Glutamatergic neuron (in vitro differentiated cells): ENCODE results near the gene NDUFB10. TPM values are rescaled to one million over a fixed set of nuclear protein-coding genes. Genes with fewer than 3 reads are reported as not detected.
A peak's percentile ranks its signal among the peaks of the same experiment; 100 is the strongest.

ENCODE experiments used
- DNase-seq: peaks from one replicate; pipeline ENCODE4 v3.0.0; 2022
- H3K27ac Mint-ChIP-seq: one replicate; pipeline ENCODE4 v1.8.0; 2020; ENCODE audit warnings: mild to moderate bottlenecking, mixed read lengths, inconsistent platforms; ENCODE audit not compliant: unreplicated experiment
- H3K27me3 Mint-ChIP-seq: one replicate; pipeline ENCODE4 v1.8.0; 2020; ENCODE audit warnings: mild to moderate bottlenecking, moderate library complexity, mixed read lengths, inconsistent platforms; ENCODE audit not compliant: unreplicated experiment
- H3K36me3 Mint-ChIP-seq: one replicate; pipeline ENCODE4 v1.8.0; 2020; ENCODE audit warnings: mild to moderate bottlenecking, mixed read lengths, inconsistent platforms; ENCODE audit not compliant: unreplicated experiment
- H3K4me1 Mint-ChIP-seq: one replicate; pipeline ENCODE4 v1.8.0; 2020; ENCODE audit warnings: mild to moderate bottlenecking, low read depth, mixed read lengths, inconsistent platforms; ENCODE audit not compliant: unreplicated experiment
- H3K4me3 Mint-ChIP-seq: one replicate; pipeline ENCODE4 v1.8.0; 2020; ENCODE audit warnings: mild to moderate bottlenecking, mixed read lengths, inconsistent platforms; ENCODE audit not compliant: unreplicated experiment
- H3K9me3 Mint-ChIP-seq: one replicate; pipeline ENCODE4 v1.8.0; 2020; ENCODE audit warnings: mild to moderate bottlenecking, moderate library complexity, mixed read lengths, inconsistent platforms; ENCODE audit not compliant: unreplicated experiment
- total RNA-seq: library from RNA; stranded (reverse); fragmentation: NEBNext Ultra II Directional; extraction: Animal tissue kit (Norgen Biotek cat#: 25700); gene quantifications from one replicate; pipeline ENCODE4 v1.2.1, GENCODE V29; 2021; ENCODE audit not compliant: unreplicated experiment
- TF ChIP-seq, protein P1 (sequence below): fragments of 200-600 bp; sonication (generic); IDR thresholded peaks from one replicate; pipeline ENCODE4 v1.5.0; 2021; ENCODE audit not compliant: partially characterized antibody, unreplicated experiment

NDUFB10 gene
- total RNA-seq, 1 donor from 2014 or later = 302 TPM

DNA sequence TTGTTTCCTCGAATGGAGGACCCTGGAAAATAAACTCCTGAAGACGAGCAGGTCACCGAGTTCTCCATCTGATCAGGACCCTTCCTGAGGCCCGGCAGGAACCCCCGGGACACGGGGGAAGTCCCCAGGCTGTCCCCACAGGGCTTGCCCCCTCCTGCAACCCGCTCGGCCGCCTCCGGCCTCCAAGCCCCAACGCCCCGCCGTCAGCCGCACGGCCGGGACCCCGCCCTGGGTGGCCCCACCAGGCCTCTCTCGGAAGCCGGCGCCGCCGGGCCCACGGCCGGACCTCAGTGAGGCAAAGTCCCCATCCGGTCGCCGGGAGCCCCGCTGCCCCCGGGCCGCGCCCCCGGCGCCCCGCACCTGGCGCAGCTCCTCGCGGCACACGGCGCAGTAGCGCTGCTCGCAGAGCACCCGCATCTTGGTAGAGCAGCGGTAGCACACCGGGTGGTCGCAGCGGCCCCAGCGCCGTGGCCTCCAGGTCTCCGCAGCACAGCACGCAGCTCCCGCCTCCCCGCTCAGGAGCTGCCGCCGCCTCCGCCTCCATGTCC, 49.9 kb downstream of the NDUFB10 start:
- H3K27ac Mint-ChIP-seq = peak overlapping the region; percentile 84

DNA sequence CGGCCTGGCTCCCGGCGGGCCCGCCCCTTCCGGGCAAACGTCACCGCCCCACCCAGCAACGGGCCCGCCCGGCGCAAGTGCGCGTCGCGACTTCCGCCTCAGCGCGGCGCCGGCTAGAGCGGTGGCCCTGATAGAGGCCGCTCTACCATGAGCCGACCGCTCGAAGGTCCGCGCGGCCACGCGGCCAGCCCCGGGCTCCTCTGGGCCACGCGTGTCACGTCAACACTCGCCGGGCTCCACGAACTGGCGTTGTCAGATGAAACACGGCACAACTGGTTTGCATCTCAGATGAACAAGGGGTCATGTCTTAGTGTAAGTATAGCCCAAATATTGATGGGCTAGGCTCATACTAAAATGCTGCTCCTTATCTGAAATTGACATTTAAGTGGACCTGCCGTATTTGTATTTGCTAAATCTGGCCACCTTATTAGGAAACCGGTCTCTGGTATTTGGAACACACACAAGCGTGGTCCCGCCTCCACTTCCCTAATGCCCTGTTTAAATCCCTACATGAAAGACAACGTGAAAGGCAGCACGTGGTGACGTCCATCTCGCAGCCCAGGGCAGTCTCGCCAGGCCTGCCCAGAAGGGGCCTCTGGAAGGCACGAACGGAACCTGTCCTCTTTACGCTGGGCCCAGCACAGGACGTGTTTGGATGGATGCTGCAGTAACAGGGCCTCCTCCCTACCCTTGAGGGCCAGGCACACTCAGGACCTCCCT, 50.6 kb downstream of the NDUFB10 start, which contains the start of gene ZNF598:
Gene ZNF598, minus strand, starts transcription at position 31 of the 720 bp plus-strand sequence.
- Mint-ChIP-seq H3K9me3 (peaks cover 8% of the 10 kb centered on the region), H3K4me1 (peaks cover 20% of the 10 kb centered on the region), H3K4me3 (peak within 1 kb of the TSS; percentile 93), H3K27me3 (peaks cover 14% of the 10 kb centered on the region), H3K36me3 (peaks cover 4% of the 10 kb centered on the region), H3K27ac (peak within 1 kb of the TSS; percentile 90)
- peak; percentile 88 for DNase-seq
- TF ChIP-seq, protein P1, sequence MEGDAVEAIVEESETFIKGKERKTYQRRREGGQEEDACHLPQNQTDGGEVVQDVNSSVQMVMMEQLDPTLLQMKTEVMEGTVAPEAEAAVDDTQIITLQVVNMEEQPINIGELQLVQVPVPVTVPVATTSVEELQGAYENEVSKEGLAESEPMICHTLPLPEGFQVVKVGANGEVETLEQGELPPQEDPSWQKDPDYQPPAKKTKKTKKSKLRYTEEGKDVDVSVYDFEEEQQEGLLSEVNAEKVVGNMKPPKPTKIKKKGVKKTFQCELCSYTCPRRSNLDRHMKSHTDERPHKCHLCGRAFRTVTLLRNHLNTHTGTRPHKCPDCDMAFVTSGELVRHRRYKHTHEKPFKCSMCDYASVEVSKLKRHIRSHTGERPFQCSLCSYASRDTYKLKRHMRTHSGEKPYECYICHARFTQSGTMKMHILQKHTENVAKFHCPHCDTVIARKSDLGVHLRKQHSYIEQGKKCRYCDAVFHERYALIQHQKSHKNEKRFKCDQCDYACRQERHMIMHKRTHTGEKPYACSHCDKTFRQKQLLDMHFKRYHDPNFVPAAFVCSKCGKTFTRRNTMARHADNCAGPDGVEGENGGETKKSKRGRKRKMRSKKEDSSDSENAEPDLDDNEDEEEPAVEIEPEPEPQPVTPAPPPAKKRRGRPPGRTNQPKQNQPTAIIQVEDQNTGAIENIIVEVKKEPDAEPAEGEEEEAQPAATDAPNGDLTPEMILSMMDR = no peak

More for the DNA sequence above, 49.9 kb downstream of the NDUFB10 start:
- no peak for DNase-seq
- Mint-ChIP-seq H3K4me3 (peak overlapping the region; percentile 92), H3K4me1 (peaks cover 20% of the 10 kb centered on the region), H3K9me3 (peaks cover 10% of the 10 kb centered on the region), H3K27me3 (peaks cover 16% of the 10 kb centered on the region), H3K36me3 (peaks cover 4% of the 10 kb centered on the region)
- TF ChIP-seq, protein P1 = no peak

Other genes starting within 250 kb of the NDUFB10 start
- 79.1 TPM for gene NME3, start 188.0 kb upstream of the NDUFB10 start, total RNA-seq
- gene EME2, start 186.7 kb upstream of the NDUFB10 start, total RNA-seq = 68.7 TPM
- 75.1 TPM for gene MRPS34, start 186.4 kb upstream of the NDUFB10 start, total RNA-seq
- 80.4 TPM for gene SPSB3, start 177.0 kb upstream of the NDUFB10 start, total RNA-seq
- 66.1 TPM for gene NUBP2, start 176.6 kb upstream of the NDUFB10 start, total RNA-seq
- 0.39 TPM for gene IGFALS, start 165.8 kb upstream of the NDUFB10 start, total RNA-seq
- 99.6 TPM for gene HAGH, start 132.7 kb upstream of the NDUFB10 start, total RNA-seq
- 26.5 TPM for gene FAHD1, start 132.3 kb upstream of the NDUFB10 start, total RNA-seq
- 2.4 TPM for gene MEIOB, start 87.4 kb upstream of the NDUFB10 start, total RNA-seq
- gene HS3ST6, start 41.1 kb upstream of the NDUFB10 start, total RNA-seq = 7.8 TPM
- gene MSRB1, start 16.3 kb upstream of the NDUFB10 start, total RNA-seq = 50.9 TPM
- gene RPL3L, start 4.8 kb upstream of the NDUFB10 start, total RNA-seq = not detected
- gene RPS2, start 5.3 kb downstream of the NDUFB10 start, total RNA-seq = 1,772 TPM
- gene RNF151, start 7.3 kb downstream of the NDUFB10 start, total RNA-seq = not detected
- gene TBL3, start 12.5 kb downstream of the NDUFB10 start, total RNA-seq = 26.8 TPM
- 1.3 TPM for gene NOXO1, start 21.9 kb downstream of the NDUFB10 start, total RNA-seq
- 26.0 TPM for gene GFER, start 24.7 kb downstream of the NDUFB10 start, total RNA-seq
- gene SYNGR3, start 30.4 kb downstream of the NDUFB10 start, total RNA-seq = 45.7 TPM
- gene ZNF598, start 50.3 kb downstream of the NDUFB10 start, total RNA-seq = 90.4 TPM
- gene NPW, start 60.2 kb downstream of the NDUFB10 start, total RNA-seq = 0.91 TPM
- 22.3 TPM for gene NHERF2, start 67.4 kb downstream of the NDUFB10 start, total RNA-seq
- 194 TPM for gene NTHL1, start 88.3 kb downstream of the NDUFB10 start, total RNA-seq
- 215 TPM for gene TSC2, start 88.4 kb downstream of the NDUFB10 start, total RNA-seq
- 628 TPM for gene PKD1, start 176.4 kb downstream of the NDUFB10 start, total RNA-seq
- 292 TPM for gene RAB26, start 189.1 kb downstream of the NDUFB10 start, total RNA-seq
- 74.8 TPM for gene TRAF7, start 196.2 kb downstream of the NDUFB10 start, total RNA-seq
- gene CASKIN1, start 237.1 kb downstream of the NDUFB10 start, total RNA-seq = 31.6 TPM
- 57.9 TPM for gene MLST8, start 245.9 kb downstream of the NDUFB10 start, total RNA-seq